Esophagus squamous epithelium (tissue), 5 donors: Measurements from ENCODE around the gene PARPBP. TPM values are rescaled to one million over a fixed set of nuclear protein-coding genes. Genes with fewer than 3 reads are reported as not detected.
"Not testable (repeated sequence)": the region's sequence is repeated elsewhere in the genome, so short reads cannot be mapped to it uniquely, and the experiment has no call there.

ENCODE experiments used
- DNase-seq: peaks from one replicate; lab custom pipeline; 2025; lab: John Stamatoyannopoulos, UW
- H3K27ac ChIP-seq, 4 donors: fragments of 200-600 bp; sonication (generic); one replicate each; pipeline ENCODE4 v1.5.1; 2016 to 2019; ENCODE audit warnings: mild to moderate bottlenecking in 1 of 4
- H3K27me3 ChIP-seq, 4 donors: fragments of 200-600 bp; sonication (generic); 1 replicate in 3 of 4; 2 replicates in 1 of 4; pipeline versions ENCODE4 v1.5.1 to v1.6.0; 2017 to 2021; ENCODE audit warnings: antibody characterized with exemption in 1 of 4
- H3K36me3 ChIP-seq, 3 donors: fragments of 200-600 bp; sonication (generic); one replicate each; pipeline ENCODE4 v1.5.1; 2016 to 2019
- H3K4me1 ChIP-seq, 3 donors: fragments of 200-600 bp; sonication (generic); one replicate each; pipeline ENCODE4 v1.5.1; 2017 to 2019
- H3K4me3 ChIP-seq, 4 donors: fragments of 200-600 bp; sonication (generic); 1 replicate in 3 of 4; 2 replicates in 1 of 4; pipeline ENCODE4 v1.5.1; 2016 to 2019; ENCODE audit warnings: mild to moderate bottlenecking in 2 of 4, moderate library complexity in 1 of 4
- H3K9me3 ChIP-seq, 3 donors: fragments of 200-600 bp; sonication (generic); one replicate each; pipeline ENCODE4 v1.5.1; 2016 to 2019
- POLR2A ChIP-seq, 4 donors: fragments of 450-650 bp; IDR thresholded peaks; one replicate each; pipeline ENCODE4 v1.6.1; 2017; ENCODE audit warnings: antibody characterized with exemption in 4 of 4, mild to moderate bottlenecking in 4 of 4, moderate library complexity in 3 of 4
- WGBS, 2 donors: methylation state at CpG; one replicate each; pipeline ENCODE4 v1.1.5; 2018; 5-methylcytosine and 5-hydroxymethylcytosine counted together
- intact Hi-C: fragments of 100-400 bp; cut with DNase I; formaldehyde crosslinking; loops from one replicate; pipeline ENCODE4 v1.15.0; 2022
- small RNA-seq, 4 donors: library from RNA; depleted of rRNA; stranded (forward); fragments of <200 nt; gene quantifications; one replicate each; pipeline ENCODE3, GENCODE V24; 2016
- total RNA-seq, 4 donors: library from RNA; depleted of rRNA; stranded (reverse); fragments of >200 nt; gene quantifications; one replicate each; pipeline ENCODE4 v1.1.0, GENCODE V29; 2016
- TF ChIP-seq, protein P1 (sequence below), 6 experiments: fragments of 450-650 bp in 4 of 6; fragments of 200-600 bp in 2 of 6; sonication (generic) in 2 of 6; IDR thresholded peaks; one replicate each; pipeline ENCODE4 v1.5.1; 2016 to 2019; ENCODE audit warnings: antibody characterized with exemption in 6 of 6, mild to moderate bottlenecking in 4 of 6, moderate library complexity in 4 of 6
- donor health status: DM: yes; HTN: yes; CAD: no.

PARPBP gene
- total RNA-seq, 4 donors from 2014 or later: 6.1 to 13.3 (median 8.7) TPM

DNA sequence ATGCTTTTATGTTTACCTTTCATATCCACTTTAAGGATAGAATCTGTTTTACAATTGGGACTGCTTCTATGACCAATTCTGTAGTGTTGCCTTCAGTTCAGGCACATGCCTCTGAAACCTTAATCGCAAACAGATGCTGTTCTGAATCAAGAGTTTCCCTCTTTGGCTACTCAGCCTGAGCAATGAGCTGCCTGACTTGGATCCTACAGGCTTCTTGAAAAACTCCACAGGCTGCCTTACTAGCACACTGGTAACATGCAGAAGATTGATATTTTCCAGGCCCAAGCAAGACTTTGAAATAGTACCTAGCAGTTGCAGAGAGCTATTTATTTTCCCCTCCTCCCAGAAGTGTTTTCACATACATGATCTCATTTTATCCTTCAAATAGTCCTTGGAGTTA is 112.5 kb downstream of the PARPBP start:
- H3K4me3 ChIP-seq: no peak overlapping the region
- WGBS, 2 donors: 78 to 94% methylated on average over 1 of the region's 1 CpG
- H3K4me1 ChIP-seq: no peaks in the 10 kb centered on the region
- DNase-seq: no peak
- no peaks in the 10 kb centered on the region for H3K36me3 ChIP-seq
- no peaks in the 10 kb centered on the region for H3K27me3 ChIP-seq
- TF ChIP-seq, protein P1, sequence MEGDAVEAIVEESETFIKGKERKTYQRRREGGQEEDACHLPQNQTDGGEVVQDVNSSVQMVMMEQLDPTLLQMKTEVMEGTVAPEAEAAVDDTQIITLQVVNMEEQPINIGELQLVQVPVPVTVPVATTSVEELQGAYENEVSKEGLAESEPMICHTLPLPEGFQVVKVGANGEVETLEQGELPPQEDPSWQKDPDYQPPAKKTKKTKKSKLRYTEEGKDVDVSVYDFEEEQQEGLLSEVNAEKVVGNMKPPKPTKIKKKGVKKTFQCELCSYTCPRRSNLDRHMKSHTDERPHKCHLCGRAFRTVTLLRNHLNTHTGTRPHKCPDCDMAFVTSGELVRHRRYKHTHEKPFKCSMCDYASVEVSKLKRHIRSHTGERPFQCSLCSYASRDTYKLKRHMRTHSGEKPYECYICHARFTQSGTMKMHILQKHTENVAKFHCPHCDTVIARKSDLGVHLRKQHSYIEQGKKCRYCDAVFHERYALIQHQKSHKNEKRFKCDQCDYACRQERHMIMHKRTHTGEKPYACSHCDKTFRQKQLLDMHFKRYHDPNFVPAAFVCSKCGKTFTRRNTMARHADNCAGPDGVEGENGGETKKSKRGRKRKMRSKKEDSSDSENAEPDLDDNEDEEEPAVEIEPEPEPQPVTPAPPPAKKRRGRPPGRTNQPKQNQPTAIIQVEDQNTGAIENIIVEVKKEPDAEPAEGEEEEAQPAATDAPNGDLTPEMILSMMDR (IDR thresholded peaks at IDR 0.05): no peak
- TF ChIP-seq POLR2A (IDR thresholded peaks at IDR 0.05): no peak
- intact Hi-C loops: no loop called here
- no peak overlapping the region for H3K27ac ChIP-seq
- no peaks in the 10 kb centered on the region for H3K9me3 ChIP-seq

GRCh38 chr12:102234599-102234998 is 114.6 kb downstream of the PARPBP start:
- Histone ChIP-seq H3K36me3 (no peaks in the 10 kb centered on the region), H3K4me3 (no peak overlapping the region), H3K27me3 (no peaks in the 10 kb centered on the region), H3K9me3 (no peaks in the 10 kb centered on the region), H3K4me1 (no peaks in the 10 kb centered on the region), H3K27ac (no peak overlapping the region)
- no peak for DNase-seq
- WGBS, 2 donors: 78 to 79% methylated on average over 2 of the region's 2 CpGs
- TF ChIP-seq, protein P1 (IDR thresholded peaks at IDR 0.05): no peak
- no peak for TF ChIP-seq POLR2A (IDR thresholded peaks at IDR 0.05)
- intact Hi-C loops: no loop called here

- H3K4me3 ChIP-seq, DNase-seq, H3K27ac ChIP-seq, intact Hi-C loops, H3K9me3 ChIP-seq, H3K4me1 ChIP-seq, H3K27me3 ChIP-seq, H3K36me3 ChIP-seq: not testable (repeated sequence)
- WGBS, 2 donors: 78 to 94% methylated on average over 2 of the region's 2 CpGs
Observed at GRCh38 chr12:102240859-102241258, 120.9 kb downstream of the PARPBP start.

Small RNA genes lying within 50 kb of the gene (small RNA-seq; reads per million reads assigned to genes)
- gene RN7SL793P: 0 reads per million in 4 donors

Other genes starting within 250 kb of the PARPBP start
- 10 to 100 TPM in 1 of 4 donors, 1 to 10 TPM in 3; 1.4 to 15.0 (median 6.0) TPM for gene DRAM1, start 242.6 kb upstream of the PARPBP start, total RNA-seq
- 10 to 100 TPM; 36.3 to 60.8 (median 51.1) TPM for gene WASHC3, start 58.2 kb upstream of the PARPBP start, total RNA-seq
- gene NUP37, start 69 bp upstream of the PARPBP start, total RNA-seq: 10 to 100 TPM; 18.1 to 39.1 (median 27.3) TPM
- gene PMCH, start 77.7 kb downstream of the PARPBP start, total RNA-seq: not detected